OCI-LY7 (cell line): ENCODE measurements around the gene COQ4. TPM values are rescaled to one million over a fixed set of nuclear protein-coding genes. Genes with fewer than 3 reads are reported as not detected.

Source experiments
- BruUV-seq: library from RNA; stranded (reverse); fragments of 400-500 nt; replicated peaks from 2 replicates; lab custom pipeline; 2021; lab: Mats Ljungman, UMichigan
- CTCF ChIA-PET: fragments of 300-600 bp; sonication (Branson Sonifier 250); formaldehyde crosslinking; loops from one replicate; lab custom pipeline; 2022; ENCODE audit warnings: antibody characterized with exemption; ENCODE audit not compliant: unreplicated experiment; lab: Charles Lee
- POLR2A ChIA-PET: fragments of 300-600 bp; sonication (Branson Sonifier 250); formaldehyde crosslinking; loops from one replicate; lab custom pipeline; 2022; ENCODE audit warnings: antibody characterized with exemption; lab: Charles Lee
- DNase-seq: peaks from one replicate; pipeline ENCODE4 v3.0.0-alpha.2; 2015; ENCODE audit warnings: low spot score
- H2AFZ ChIP-seq: fragments of 200-600 bp; sonication (generic), shearing (Covaris generic); 2 replicates; pipeline ENCODE4 v1.6.1; 2014; ENCODE audit warnings: mild to moderate bottlenecking, antibody characterized with exemption, low read length, moderate library complexity
- H3K27ac ChIP-seq: fragments of 200-600 bp; sonication (generic); 2 replicates; pipeline ENCODE4 v1.5.1; 2014; ENCODE audit warnings: mixed run types, low read depth, mild to moderate bottlenecking, moderate library complexity, low read length, inconsistent platforms; ENCODE audit not compliant: poor library complexity, severe bottlenecking
- H3K36me3 ChIP-seq: fragments of 200-600 bp; sonication (generic); 2 replicates; pipeline ENCODE4 v1.6.1; 2014; ENCODE audit warnings: mild to moderate bottlenecking, antibody characterized with exemption, low read length, moderate library complexity, mixed read lengths; ENCODE audit not compliant: insufficient read depth
- H3K4me1 ChIP-seq: fragments of 200-600 bp; sonication (generic); 2 replicates; pipeline ENCODE4 v1.5.1; 2014; ENCODE audit warnings: mild to moderate bottlenecking, low read length; ENCODE audit not compliant: insufficient read depth, poor library complexity, severe bottlenecking
- H3K4me2 ChIP-seq: fragments of 200-600 bp; sonication (generic); 2 replicates; pipeline ENCODE4 v1.6.1; 2014; ENCODE audit warnings: mild to moderate bottlenecking, low read length
- H3K4me3 ChIP-seq: fragments of 200-600 bp; sonication (generic); 2 replicates; pipeline ENCODE4 v1.5.1; 2014; ENCODE audit warnings: mild to moderate bottlenecking, low read depth, low read length; ENCODE audit not compliant: poor library complexity, severe bottlenecking
- H3K79me2 ChIP-seq: fragments of 200-600 bp; sonication (generic); 2 replicates; pipeline ENCODE4 v1.6.1; 2016; ENCODE audit warnings: low read depth, mild to moderate bottlenecking, low read length, moderate library complexity, mixed read lengths; ENCODE audit not compliant: insufficient read depth
- H3K9me2 ChIP-seq: fragments of 200-600 bp; sonication (generic); 2 replicates; pipeline ENCODE4 v1.6.1; 2016; ENCODE audit warnings: mild to moderate bottlenecking, low read length, mixed read lengths; ENCODE audit not compliant: insufficient read depth
- H3K9me3 ChIP-seq: fragments of 200-600 bp; sonication (generic); 2 replicates; pipeline ENCODE4 v1.6.1; 2014; ENCODE audit warnings: mild to moderate bottlenecking, mixed run types, low read length, mixed read lengths
- H4K20me1 ChIP-seq: fragments of 200-600 bp; sonication (generic); 2 replicates; pipeline ENCODE4 v1.6.1; 2014; ENCODE audit warnings: mild to moderate bottlenecking, antibody characterized with exemption, low read length, moderate library complexity, mixed read lengths; ENCODE audit not compliant: insufficient read depth
- EZH2phosphoT487 ChIP-seq: fragments of 200-600 bp; sonication (generic); IDR thresholded peaks from 2 replicates; pipeline ENCODE4 v1.6.1; 2018; ENCODE audit warnings: low read depth, borderline replicate concordance, mild to moderate bottlenecking, mixed run types, antibody characterized with exemption, low read length, moderate library complexity, mixed read lengths
- intact Hi-C: fragments of 100-400 bp; cut with micrococcal nuclease; formaldehyde crosslinking; loops from one replicate; pipeline ENCODE4 v1.10.0; 2022; ENCODE audit not compliant: unreplicated experiment
- total RNA-seq, 2 experiments: library from RNA; depleted of rRNA in 1 of 2; stranded (reverse); fragments of >200 nt in 1 of 2; shearing (Covaris generic) in 1 of 2; gene quantifications; 2 replicates each; pipeline ENCODE4 v1.2.3, GENCODE V29; 2014 to 2022
- TF ChIP-seq, protein P1 (sequence below): fragments of 200-600 bp; sonication (generic); conservative IDR thresholded peaks from 2 replicates; pipeline ENCODE4 v1.5.1; 2014; ENCODE audit warnings: mild to moderate bottlenecking, antibody characterized with exemption, low read length, moderate library complexity, mixed read lengths

Gene COQ4
- total RNA-seq, 2 experiments from 2014 or later: 53.4 to 55.8 TPM

- no peaks in the 10 kb centered on the region for H3K9me2 ChIP-seq
- H3K36me3 ChIP-seq: peaks cover 11% of the 10 kb centered on the region
- H3K4me2 ChIP-seq: no peak overlapping the region
- CTCF ChIA-PET: no interaction called here
- TF ChIP-seq, protein P1, sequence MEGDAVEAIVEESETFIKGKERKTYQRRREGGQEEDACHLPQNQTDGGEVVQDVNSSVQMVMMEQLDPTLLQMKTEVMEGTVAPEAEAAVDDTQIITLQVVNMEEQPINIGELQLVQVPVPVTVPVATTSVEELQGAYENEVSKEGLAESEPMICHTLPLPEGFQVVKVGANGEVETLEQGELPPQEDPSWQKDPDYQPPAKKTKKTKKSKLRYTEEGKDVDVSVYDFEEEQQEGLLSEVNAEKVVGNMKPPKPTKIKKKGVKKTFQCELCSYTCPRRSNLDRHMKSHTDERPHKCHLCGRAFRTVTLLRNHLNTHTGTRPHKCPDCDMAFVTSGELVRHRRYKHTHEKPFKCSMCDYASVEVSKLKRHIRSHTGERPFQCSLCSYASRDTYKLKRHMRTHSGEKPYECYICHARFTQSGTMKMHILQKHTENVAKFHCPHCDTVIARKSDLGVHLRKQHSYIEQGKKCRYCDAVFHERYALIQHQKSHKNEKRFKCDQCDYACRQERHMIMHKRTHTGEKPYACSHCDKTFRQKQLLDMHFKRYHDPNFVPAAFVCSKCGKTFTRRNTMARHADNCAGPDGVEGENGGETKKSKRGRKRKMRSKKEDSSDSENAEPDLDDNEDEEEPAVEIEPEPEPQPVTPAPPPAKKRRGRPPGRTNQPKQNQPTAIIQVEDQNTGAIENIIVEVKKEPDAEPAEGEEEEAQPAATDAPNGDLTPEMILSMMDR: no peak
- BruUV-seq: no TSS peak
- no peaks in the 10 kb centered on the region for H4K20me1 ChIP-seq
- no peak overlapping the region for H3K4me3 ChIP-seq
- H2AFZ ChIP-seq: no peak overlapping the region
- peaks cover 16% of the 10 kb centered on the region for H3K4me1 ChIP-seq
- DNase-seq: no peak
- peaks cover 27% of the 10 kb centered on the region for H3K79me2 ChIP-seq
- POLR2A ChIA-PET: no interaction called here
- intact Hi-C loops: no loop called here
- no peaks in the 10 kb centered on the region for H3K9me3 ChIP-seq
- no peak overlapping the region for H3K27ac ChIP-seq
Observed at GRCh38 chr9:128369024-128369706, 46.5 kb downstream of the COQ4 start.

GRCh38 chr9:128370367-128370751, 47.7 kb downstream of the COQ4 start:
- no peak for DNase-seq
- ChIA-PET POLR2A (interaction anchor here (1.1 to 1.4 kb wide), 4 partner anchors 8 to 77 kb away, joined by 3 to 8 read pairs (median 4); no protein-coding TSS in a partner anchor), CTCF (no interaction called here)
- H2AFZ ChIP-seq: peak overlapping the region; percentile 93
- H3K27ac ChIP-seq: peak overlapping the region; percentile 41
- peak overlapping the region; percentile 87 for H3K4me3 ChIP-seq
- H3K4me1 ChIP-seq: peaks cover 16% of the 10 kb centered on the region
- H3K79me2 ChIP-seq: peaks cover 33% of the 10 kb centered on the region
- no peaks in the 10 kb centered on the region for H3K9me2 ChIP-seq
- intact Hi-C loops: loop anchor here (2.0 kb wide), 3 partner anchors 30 to 86 kb away; partner anchors contain the start of genes ODF2 and SLC27A4
- no peaks in the 10 kb centered on the region for H4K20me1 ChIP-seq
- BruUV-seq: no TSS peak
- H3K9me3 ChIP-seq: no peaks in the 10 kb centered on the region
- peaks cover 19% of the 10 kb centered on the region for H3K36me3 ChIP-seq
- TF ChIP-seq, protein P1: no peak
- TF ChIP-seq EZH2phosphoT487: no peak
- H3K4me2 ChIP-seq: peak overlapping the region; percentile 93
